Measurements from ENCODE around the gene NACAD.

Gene NACAD, protein sequence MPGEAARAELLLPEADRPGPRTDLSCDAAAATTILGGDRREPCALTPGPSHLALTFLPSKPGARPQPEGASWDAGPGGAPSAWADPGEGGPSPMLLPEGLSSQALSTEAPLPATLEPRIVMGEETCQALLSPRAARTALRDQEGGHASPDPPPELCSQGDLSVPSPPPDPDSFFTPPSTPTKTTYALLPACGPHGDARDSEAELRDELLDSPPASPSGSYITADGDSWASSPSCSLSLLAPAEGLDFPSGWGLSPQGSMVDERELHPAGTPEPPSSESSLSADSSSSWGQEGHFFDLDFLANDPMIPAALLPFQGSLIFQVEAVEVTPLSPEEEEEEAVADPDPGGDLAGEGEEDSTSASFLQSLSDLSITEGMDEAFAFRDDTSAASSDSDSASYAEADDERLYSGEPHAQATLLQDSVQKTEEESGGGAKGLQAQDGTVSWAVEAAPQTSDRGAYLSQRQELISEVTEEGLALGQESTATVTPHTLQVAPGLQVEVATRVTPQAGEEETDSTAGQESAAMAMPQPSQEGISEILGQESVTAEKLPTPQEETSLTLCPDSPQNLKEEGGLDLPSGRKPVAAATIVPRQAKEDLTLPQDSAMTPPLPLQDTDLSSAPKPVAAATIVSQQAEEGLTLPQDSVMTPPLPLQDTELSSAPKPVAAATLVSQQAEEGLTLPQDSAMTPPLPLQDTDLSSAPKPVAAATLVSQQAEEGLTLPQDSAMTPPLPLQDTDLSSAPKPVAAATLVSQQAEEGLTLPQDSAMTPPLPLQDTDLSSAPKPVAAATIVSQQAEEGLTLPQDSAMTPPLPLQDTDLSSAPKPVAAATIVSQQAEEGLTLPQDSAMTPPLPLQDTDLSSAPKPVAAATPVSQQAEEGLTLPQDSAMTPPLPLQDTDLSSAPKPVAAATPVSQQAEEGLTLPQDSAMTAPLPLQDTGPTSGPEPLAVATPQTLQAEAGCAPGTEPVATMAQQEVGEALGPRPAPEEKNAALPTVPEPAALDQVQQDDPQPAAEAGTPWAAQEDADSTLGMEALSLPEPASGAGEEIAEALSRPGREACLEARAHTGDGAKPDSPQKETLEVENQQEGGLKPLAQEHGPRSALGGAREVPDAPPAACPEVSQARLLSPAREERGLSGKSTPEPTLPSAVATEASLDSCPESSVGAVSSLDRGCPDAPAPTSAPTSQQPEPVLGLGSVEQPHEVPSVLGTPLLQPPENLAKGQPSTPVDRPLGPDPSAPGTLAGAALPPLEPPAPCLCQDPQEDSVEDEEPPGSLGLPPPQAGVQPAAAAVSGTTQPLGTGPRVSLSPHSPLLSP (N-terminal part only)
- total RNA-seq, result 0 to 0.23 (median 0.06) reads per million in 4 donors

DNA sequence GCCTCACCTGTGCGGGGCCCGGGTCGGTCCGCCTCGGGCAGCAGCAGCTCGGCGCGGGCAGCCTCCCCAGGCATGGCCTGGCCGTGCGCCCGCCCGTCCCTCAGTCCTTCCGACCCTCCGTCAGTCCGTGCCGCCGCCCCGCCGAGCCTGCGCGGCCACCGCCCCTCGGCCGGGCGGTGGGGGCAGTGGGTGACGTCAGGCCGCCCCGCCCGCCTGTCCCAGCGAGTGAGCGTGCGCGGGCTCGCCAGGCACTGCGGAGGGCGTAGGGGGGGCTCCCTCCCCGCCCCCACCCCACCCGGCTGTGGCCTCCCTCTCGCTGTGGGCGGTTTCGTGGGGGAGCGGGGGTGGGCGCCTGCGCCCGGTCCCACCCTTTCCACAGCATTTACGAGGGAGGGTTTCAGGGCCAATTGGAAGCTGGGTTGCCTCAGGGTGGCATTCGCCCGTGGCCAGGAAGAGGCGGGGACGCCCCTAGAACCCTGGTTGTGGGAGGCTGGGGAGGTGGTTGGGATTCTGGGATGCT, at the start of gene NACAD:
NACAD (minus strand) TSS at position 149 of the 520 bp plus-strand sequence; CDS start at position 74, 75 bp downstream.
- DNase-seq, result peak in 1 of 5 donors; percentile 12

DNA sequence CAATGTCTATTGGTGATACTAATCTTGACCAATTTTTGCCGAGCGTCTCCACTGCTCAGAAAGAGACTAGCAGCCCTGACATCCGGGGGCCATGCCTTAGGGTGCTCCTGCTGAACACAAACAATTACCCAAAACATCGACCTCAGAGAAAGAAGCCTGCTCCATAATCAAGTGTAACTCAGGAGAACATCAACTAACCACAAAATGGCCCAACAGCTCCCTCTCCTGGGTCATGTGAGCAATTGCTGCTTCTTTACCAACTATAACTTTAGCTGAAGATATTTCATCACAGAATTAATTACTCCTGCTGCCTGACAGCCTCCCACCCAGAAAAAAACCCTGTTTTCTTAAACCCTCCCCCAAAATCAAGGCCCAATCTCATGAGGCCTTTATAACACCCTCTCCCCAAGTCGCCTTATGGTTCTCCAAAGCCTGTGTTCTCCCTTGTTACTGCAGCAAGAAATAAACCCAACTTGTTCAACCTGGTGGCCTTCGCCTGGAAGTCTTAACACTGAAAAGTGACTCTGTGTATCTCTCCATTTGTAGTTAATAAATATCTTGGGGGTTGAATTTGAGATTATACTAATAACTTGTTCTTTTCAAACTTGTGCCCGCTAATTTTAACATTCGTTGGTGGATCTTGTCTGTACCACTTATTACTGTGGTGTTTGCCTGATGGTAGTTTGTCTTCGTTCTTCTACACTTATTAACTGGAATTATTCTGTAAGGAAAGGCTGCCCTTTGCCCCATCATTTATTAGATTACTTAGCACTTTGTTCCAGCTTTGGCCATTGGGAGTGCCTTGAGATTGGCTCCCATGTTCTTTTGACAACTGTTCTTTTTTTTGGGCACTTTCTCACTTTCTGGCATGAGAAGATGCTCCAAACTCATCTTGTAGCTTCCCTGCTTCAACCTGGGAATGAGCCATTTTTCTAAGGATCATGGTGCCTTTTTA, 47.6 kb upstream of the NACAD start:
- DNase-seq, result peak in 4 of 5 donors; percentile 43 to 76 (median 52)

DNA sequence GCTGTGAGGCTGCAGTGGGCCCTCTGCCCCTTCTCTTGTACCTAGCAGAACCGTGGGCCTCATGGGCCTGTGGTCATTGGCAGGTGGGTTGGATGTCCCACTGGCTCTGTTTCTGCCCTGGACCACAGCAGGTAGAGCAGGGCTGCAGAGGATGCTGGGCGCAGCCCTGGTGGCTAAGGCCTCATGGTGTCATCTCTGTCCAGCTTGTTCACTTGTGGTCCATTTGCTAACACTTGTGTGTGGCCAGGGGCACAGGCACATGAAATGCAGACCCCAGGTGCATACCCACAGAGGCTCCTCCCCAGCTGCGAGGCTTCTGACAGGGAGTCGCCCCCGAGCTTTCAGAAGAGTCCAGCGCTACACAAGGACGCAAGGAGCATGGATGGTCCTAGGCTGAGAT, 45.1 kb upstream of the NACAD start:
- DNase-seq, result no peak

DNA sequence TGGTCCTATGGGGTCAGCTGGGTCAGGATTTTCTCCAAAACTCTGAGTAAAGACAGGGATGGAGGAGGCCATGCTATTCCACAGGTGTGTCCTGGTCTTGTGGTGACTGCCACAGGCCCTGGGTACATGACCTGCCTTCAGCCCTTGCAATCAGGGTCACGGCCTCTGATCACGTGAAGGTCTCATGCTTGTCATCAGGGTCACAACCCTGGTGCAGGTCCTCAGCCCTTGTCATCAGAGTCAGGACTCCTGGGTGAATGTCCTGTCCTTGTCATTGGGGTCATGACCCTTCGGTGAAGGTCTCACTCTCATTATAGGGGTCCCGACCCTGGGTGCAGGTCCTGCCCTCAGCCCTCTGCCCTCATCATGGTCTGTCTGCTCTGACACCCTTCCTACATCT, 44.6 kb upstream of the NACAD start:
- no peak for DNase-seq

DNA sequence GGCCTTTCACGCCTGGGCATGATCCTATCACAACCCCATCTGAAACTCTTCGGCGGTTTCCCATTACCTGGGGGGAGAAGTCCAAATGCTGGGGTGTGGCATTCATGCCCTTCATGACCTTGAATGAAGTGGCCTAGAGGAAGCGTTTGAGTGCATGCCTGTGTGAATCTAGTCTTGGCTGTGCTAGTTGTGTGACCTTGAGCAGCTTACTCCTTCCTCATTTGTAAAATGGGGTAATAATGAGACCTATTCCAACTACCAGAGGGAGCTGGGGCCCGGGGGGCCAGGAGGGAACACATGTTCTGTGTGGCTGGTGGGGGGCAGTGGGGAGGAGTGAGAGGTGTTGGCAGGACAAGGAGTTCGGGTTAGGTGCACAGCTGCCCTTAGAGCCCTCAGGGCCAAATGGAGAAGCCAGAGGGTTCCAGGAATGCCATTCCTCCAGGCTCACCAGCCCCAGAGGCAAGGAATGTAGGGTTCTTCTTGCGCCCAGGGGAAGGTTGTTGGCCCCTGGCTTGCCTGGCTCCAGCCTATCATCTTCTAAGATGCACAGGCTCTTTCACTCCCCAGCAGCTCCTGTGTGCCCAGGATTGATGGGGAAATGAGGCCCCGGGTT, 44.0 kb upstream of the NACAD start:
- no peak for DNase-seq

DNA sequence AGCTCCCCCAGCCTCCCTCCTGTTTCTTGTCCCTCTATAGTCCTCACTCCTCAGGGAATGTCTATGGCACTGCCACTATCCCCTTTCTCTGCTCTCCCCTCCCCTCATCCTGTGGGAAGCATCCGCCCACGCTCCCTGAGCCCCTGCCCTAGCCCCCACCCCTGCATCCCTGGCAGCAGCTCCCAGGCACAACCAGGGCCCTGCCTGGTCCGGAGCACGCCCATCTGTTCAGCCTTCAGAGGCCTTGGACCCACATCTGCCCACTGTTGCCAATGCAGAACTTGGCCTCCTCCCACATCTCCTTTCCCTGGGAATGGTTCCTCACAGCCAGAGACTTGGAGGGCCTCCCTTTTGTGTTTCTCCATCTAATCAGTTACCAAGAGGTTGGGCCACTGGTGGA, 43.1 kb upstream of the NACAD start:
- DNase-seq, result no peak

DNA sequence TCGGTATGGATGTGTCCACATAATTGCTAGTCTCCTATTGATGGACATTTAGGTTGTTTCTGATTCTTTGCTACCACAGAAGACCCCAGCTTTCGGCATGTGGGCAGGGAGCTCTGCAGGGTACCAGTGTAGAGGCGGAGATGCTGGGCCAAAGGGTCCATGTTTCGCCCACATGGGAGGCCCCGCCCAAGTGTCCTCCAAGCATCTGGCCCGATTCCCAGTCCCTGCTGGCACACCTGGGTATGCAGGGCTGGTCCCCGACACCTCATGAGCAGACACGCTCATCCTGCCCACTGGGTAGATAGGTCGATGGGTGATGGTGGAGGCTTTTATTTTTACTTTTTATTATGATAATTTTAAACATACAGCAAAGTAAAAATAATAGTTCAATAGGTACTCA, 42.1 kb upstream of the NACAD start:
- DNase-seq, result no peak

DNA sequence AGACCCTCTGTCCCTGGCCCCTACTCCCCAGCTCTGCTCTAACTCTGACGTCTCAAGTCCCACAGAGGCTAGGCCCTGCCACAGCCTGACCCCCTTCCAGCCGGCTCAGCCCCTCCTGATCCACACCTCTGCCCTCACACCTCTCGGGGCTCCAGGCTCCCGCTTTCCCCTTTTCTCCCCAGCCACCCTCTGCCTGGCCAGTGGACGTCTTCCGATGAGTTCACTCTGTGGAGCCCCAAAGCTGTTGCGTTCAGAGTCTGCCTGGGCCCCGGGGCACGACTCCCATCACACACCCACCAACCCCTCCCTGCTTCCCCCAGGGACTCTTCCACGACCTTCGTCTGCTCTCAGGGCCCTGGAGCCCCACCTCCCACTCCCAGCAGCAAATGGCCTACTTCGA, 41.1 kb upstream of the NACAD start:
- no peak for DNase-seq

DNA sequence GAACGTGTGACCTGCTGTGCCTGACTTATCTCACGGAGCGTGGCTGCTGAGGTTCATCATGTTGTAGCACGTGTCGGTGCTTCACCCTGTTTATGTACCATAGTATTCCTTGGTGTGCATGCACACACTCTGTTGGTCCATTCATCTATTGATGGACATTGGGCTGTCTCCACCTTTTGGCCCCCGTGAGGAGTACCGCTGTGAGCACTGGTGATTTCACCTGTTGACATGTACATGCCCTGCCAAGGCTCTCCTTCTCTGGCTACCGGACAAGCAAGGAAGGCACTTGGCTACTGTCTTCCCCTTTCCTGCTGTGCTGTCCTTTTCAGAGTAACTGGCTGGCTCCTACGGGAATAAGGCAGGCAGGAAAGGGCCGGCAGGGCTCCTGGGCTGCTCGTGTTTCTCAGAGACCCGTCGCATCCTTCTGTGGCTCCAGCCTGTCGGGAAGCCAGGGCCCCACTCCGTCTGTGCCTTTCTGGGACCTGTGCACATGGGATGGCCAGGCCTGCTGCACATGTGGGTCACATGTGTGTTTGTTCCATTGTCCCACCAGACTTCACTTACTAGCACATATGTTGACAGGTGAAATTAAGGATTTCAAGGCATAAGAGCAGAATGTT, 40.5 kb upstream of the NACAD start:
- DNase-seq, result no peak

DNA sequence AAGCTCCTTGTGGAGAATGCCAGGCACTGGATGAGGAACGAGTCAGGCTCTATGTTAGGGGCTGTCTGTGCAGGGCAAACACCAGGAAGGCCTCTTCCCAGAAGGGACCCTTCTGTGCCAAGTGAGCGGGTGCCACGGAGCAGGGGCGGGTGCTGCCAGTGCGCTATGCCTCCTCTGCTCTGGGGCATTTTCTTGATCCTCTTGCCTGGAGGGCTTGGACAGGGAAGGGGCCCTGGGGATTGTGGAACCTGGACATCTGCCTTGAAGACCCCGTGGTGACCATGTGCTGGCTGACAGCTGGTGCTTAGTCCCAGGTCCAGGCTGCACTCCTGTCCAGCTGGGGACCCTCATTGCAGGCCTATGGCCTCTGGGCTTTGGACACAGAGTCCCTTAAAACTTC, 38.2 kb upstream of the NACAD start:
- no peak for DNase-seq

DNA sequence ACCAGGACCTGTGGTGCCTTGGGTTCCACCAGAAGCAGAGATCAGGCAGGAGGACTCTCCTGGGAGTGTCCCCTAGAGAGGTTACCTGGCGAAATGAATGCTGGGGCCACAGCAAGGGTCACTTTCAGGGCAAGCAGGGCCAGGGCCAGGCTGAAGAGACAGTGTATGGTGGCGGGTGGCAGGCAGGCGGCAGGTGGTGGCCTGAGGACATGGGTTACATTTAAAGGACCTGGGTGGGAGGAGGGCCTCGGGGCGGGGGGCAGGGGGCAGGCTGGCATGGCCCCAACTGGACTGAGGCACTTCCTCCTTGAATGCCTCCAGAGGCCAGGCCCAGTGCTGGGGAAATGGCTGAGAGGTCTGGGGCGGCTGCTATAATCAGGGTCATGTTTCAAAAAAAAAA, 37.4 kb upstream of the NACAD start:
- DNase-seq, result no peak

DNA sequence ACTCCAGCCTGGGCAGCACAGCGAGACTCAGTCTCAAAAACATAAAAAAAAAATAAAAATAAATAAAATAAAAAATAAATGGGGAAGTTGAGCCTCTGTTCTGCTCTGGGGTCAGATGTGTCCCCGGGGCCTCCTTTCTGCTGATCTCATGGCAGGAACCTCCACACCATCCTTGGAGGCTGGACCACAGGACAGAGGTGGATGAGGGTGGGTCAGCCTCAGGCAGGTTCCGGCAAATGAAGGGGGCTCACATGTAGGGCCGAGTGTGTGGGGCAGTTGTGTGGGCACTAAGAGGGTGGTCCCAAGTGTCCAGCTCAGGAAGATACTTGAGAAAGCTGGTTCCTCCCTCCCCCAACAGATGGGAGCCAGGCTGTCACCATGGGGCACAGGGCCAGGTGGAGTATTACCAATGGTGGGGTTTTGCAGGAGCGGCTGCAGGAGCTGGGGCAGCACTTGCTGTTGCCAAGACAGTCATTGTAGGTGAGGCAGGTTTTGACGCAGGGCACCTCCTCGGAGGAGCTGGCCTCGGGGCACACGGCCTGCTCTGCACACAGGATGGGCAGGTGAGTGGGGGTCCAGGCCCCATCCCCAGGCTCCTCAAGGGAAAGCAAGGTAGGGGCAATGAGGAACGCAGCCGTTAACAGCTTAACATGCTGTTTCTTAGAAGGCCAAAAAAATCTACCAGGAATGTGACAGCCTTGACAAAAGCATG, 36.6 kb upstream of the NACAD start:
- DNase-seq, result no peak

DNA sequence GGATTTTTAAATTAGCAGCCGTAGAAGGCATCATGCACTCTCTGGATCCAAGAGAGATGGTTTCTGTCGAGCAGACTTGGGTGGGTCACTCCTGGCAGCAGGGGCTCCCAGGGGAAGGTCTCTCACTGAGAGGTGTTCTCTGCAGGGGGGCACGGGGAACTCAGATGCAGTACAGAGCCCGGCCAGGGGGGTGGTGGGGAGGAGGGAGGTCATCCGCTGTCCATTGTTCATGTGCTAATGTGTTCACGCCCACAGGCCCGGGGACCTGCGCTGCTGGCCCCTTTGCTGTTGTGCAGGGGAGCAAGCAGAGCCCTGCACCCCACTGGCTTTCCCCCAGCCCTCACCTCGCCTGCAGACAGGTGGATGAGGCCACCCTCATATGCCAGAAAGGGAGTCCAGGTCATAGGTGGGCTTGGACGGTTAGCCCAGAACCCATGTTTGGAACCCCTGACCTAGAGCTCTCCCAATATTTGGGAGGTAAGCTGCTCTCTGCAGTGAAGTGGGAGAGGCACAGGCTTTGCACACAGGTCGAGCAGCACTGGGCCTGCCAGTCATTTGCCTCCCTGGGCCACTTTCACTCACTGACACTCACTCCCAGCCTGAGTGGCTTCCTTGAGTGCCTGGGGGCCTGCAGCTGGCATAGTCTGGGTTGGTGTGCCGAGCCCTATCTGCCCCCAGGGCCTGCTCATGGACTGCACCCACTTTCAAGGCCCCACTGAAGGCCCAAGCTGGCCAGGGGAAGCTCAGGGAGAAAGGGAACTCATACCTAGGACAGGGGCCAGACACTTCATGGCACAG, 35.3 kb upstream of the NACAD start:
- DNase-seq, result no peak

DNA sequence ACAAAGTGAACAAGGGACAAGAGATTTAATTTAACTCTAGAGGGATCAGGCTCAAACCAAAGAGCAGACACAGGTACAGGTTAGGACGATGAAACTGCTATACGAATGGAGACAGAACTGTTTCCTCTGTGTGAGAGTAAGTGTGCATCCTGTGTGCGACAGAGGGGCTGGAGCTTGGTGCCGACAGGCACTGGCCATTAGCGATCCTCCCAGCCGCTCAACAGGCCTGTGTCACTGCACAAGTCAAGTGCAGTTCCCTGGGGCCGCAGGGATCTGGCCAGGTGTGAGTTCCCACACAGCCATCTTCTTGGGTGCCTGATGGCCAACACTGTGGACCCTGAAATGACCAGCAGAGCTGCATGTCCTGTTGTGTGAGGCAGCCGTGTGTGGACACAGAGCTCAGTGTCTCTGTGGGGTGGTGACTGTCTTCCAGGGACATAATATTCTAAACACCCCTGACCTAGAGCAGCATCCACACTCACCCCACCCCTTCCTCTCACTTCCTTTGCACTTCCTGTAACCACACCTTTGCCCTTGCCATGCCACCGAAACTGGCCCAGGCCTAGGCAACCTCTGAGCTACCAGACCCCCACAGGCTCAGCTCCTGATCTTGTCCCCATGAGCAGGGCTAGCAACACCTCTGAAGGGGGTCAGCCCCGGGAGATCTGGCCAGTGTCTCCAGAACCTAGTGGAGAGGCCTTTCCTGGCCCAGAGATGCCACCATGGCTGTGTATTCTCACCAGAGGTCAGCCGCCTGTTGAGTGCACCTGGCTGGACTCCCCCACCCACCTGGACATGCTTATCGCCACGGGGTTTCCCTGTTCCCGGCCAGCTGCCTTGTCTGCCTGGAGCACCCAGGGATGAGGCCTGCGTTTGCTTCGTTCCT, 34.4 kb upstream of the NACAD start:
- DNase-seq, result peak in 1 of 5 donors; percentile 67

DNA sequence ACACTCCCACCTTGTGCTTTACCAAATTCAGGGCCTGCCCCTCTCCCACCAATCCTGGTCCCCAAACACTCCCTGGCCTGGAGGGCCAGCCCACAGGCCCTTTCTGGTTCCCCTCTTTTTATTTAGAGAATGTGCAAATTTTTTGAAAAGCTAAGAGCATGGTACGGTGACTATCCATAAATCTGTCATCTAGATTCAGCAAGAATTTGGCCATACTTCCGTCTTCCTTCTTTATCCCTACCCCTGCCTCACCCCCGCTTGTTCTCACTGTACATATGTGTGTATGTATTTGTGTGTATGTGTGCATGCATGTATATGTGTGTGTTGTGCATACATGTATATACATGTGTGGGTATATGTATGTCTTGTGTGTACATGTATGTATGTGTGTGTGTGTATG, 30.8 kb upstream of the NACAD start:
- no peak for DNase-seq

DNA sequence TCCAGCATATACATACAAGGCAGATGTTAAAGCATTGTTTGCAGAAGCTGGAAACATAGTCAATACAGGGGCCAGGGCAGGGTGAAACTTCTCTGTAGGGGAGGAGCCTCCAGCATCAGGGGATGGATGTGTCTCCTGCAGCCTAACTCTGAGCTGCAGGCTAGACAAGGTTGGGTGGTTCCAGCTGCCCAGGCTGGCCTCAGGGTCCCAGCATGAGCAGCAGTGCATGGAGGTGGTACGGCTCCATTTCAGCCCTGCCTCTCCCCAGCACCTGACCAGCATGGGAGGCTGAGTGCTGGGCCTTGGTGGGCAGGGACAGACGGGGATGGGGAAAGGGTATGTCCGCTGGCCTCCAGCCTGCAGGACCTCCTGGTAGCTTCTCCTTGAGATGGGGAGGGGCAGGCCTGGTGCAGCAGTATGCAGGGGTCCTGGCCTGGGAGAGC, 30.1 kb upstream of the NACAD start:
- DNase-seq, result no peak

DNA sequence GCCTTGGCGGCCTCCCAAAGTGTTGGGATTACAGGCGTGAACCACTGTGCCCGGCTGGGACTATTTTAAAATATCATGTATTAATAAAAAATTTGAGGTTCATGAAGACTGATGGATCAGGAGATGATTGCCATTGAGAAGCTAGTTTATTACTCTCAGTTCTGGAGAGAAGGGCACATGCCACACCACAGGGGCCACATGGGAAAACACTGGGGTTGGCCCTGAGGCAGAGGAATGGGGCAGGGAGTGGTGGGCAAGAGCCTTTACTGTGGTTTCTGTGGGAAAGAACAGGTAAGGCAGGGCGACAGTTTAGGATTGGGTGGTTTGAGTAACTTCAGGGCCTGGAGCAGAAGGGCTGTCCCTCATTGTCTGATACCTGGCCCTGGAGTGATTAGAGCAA, 29.5 kb upstream of the NACAD start:
- no peak for DNase-seq

DNA sequence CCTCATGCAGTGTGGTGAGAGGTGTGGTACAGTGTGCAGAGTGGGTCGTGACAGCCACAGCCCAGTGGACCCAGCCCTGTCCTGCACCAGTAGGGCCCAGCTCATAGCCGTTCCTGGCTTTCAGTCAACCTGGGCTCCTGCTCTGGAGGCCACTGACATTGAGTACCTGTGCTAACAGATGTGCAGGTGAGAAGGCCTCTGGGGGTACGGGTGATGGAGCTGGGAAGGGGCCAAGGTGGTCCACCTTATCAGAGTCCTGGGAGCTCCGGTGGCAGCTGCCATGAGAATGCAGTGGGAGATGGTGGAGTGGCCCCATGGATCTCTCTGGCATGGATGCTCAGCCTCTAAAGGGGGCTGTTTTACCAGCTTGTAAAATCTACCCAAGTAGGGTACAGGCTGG, 28.8 kb upstream of the NACAD start:
- DNase-seq, result no peak
